Measurements from ENCODE around the gene NTSR2. TPM values are rescaled to one million over a fixed set of nuclear protein-coding genes. Genes with fewer than 3 reads are reported as not detected.

NTSR2 gene
- total RNA-seq, 1 experiment from 2014 or later: not detected

- TF ChIP-seq ZBTB43 (CRISPR knock-in tag; IDR thresholded peaks at IDR 0.05) (no peak), PREB (CRISPR knock-in tag; IDR thresholded peaks at IDR 0.05; ENCODE audit: borderline replicate concordance) (no peak)
These were observed 42.9 kb upstream of the NTSR2 start (continued) for GRCh38 chr2:11712866-11713265.

- Mint-ChIP-seq H3K9me3 (no peaks in the 10 kb centered on the region; the same call in 1 of the 2 replicates), H3K4me1 (no peaks in the 10 kb centered on the region), H3K27me3 (ENCODE audit: low read depth) (no peaks in the 10 kb centered on the region), H3K36me3 (no peaks in the 10 kb centered on the region), H3K27ac (no peak overlapping the region), H3K4me3 (no peak overlapping the region)
- DNase-seq (ENCODE audit: low spot score) (no peak), ATAC-seq (no peak)
- ChIA-PET POLR2A (no interaction called here), CTCF (no interaction called here)
- no peak for TF ChIP-seq IRF2 (CRISPR knock-in tag; IDR thresholded peaks at IDR 0.05; ENCODE audit: borderline replicate concordance, low read depth)
- no peak for TF ChIP-seq CDX4 (CRISPR knock-in tag; IDR thresholded peaks at IDR 0.05; ENCODE audit: borderline replicate concordance)
- TF ChIP-seq TP53 (CRISPR knock-in tag; IDR thresholded peaks at IDR 0.05): no peak
- no peak for TF ChIP-seq NR1H2 (CRISPR knock-in tag; IDR thresholded peaks at IDR 0.05)
- no peak for TF ChIP-seq CBFB (CRISPR knock-in tag; IDR thresholded peaks at IDR 0.05; ENCODE audit: low read depth)
- no peak for TF ChIP-seq SMAD4 (CRISPR knock-in tag; IDR thresholded peaks at IDR 0.05)
- TF ChIP-seq ARID4B (CRISPR knock-in tag; IDR thresholded peaks at IDR 0.05; ENCODE audit: borderline replicate concordance): no peak
- TF ChIP-seq ATF1 (CRISPR knock-in tag; IDR thresholded peaks at IDR 0.05): no peak
- no peak for TF ChIP-seq ATF3 (CRISPR knock-in tag; conservative IDR thresholded peaks at IDR 0.05)
- TF ChIP-seq NFE2L1 (CRISPR knock-in tag; IDR thresholded peaks at IDR 0.05): no peak
- no peak for TF ChIP-seq E2F1 (CRISPR knock-in tag; IDR thresholded peaks at IDR 0.05)
- TF ChIP-seq ZBTB43 (CRISPR knock-in tag; IDR thresholded peaks at IDR 0.05): no peak
- no peak for TF ChIP-seq CREB1 (CRISPR knock-in tag; IDR thresholded peaks at IDR 0.05)
- TF ChIP-seq MXD4 (CRISPR knock-in tag; IDR thresholded peaks at IDR 0.05; ENCODE audit: borderline replicate concordance): no peak
- no peak for TF ChIP-seq TEAD1 (CRISPR knock-in tag; IDR thresholded peaks at IDR 0.05)
- no peak for TF ChIP-seq NR3C1 (CRISPR knock-in tag; conservative IDR thresholded peaks at IDR 0.05; ENCODE audit: low read depth)
- TF ChIP-seq JAZF1 (CRISPR knock-in tag; IDR thresholded peaks at IDR 0.05): no peak
- no peak for TF ChIP-seq SMAD3 (CRISPR knock-in tag; IDR thresholded peaks at IDR 0.05; ENCODE audit: borderline replicate concordance)
- TF ChIP-seq PRDM15 (CRISPR knock-in tag; IDR thresholded peaks at IDR 0.05): no peak
- no peak for TF ChIP-seq FOXK1 (CRISPR knock-in tag; IDR thresholded peaks at IDR 0.05)
These were observed 41.8 kb upstream of the NTSR2 start for GRCh38 chr2:11711751-11712150.

Data from WTC11 (cell line).